SK-N-SH (cell line): Measurements from ENCODE around the gene BIRC7. TPM values are rescaled to one million over a fixed set of nuclear protein-coding genes. Genes with fewer than 3 reads are reported as not detected.

ENCODE experiments used
- CTCF ChIA-PET: fragments of 300-600, 350-600 bp; formaldehyde crosslinking; extraction: SDS; loops from one replicate; lab custom pipeline; 2021; lab: Yijun Ruan, JAX
- POLR2A ChIA-PET: fragments of 350-600 bp; sonication (Branson Sonifier 250); formaldehyde crosslinking; extraction: SDS; loops from one replicate; lab custom pipeline; 2020; ENCODE audit warnings: antibody characterized with exemption, inconsistent platforms; lab: Yijun Ruan, JAX
- DNase-seq: peaks from one replicate; pipeline ENCODE4 v3.0.0; 2012
- H2AFZ ChIP-seq: fragments of 200-600 bp; sonication (generic); 2 replicates; pipeline ENCODE4 v1.8.1; 2016; ENCODE audit warnings: antibody characterized with exemption, mild to moderate bottlenecking, low read depth
- H3F3A ChIP-seq: fragments of 200-600 bp; sonication (generic); replicated peaks from 2 replicates; pipeline ENCODE3; 2016; ENCODE audit warnings: antibody characterized with exemption, mild to moderate bottlenecking; ENCODE audit not compliant: insufficient read depth
- H3K27ac ChIP-seq, 2 experiments: fragments of 200-500 bp in 1 of 2; fragments of 200-600 bp in 1 of 2; sonication (Bioruptor generic) in 1 of 2; sonication (generic), shearing (Covaris generic) in 1 of 2; 2 replicates each; pipeline versions ENCODE4 v1.5.1 to v1.6.1; 2014 to 2016; ENCODE audit warnings: low read depth in 2 of 2, inconsistent platforms in 1 of 2, low read length in 1 of 2, mild to moderate bottlenecking in 1 of 2, mixed read lengths in 1 of 2
- H3K27me3 ChIP-seq: fragments of 200-600 bp; sonication (generic), shearing (Covaris generic); 2 replicates; pipeline ENCODE4 v1.6.1; 2016; ENCODE audit warnings: mixed run types; ENCODE audit not compliant: insufficient read depth
- H3K36me3 ChIP-seq, 2 experiments: fragments of 200-500 bp in 1 of 2; fragments of 200-600 bp in 1 of 2; sonication (Bioruptor generic) in 1 of 2; sonication (generic) in 1 of 2; replicated peaks in 1 of 2; 2 replicates each; pipeline versions ENCODE3 to v1.5.1; 2014 to 2016; ENCODE audit warnings: low read length in 1 of 2, mild to moderate bottlenecking in 1 of 2; ENCODE audit not compliant: insufficient read depth in 2 of 2, control insufficient read depth in 1 of 2
- H3K4me1 ChIP-seq, 2 experiments: fragments of 200-500 bp in 1 of 2; fragments of 200-600 bp in 1 of 2; sonication (Bioruptor generic) in 1 of 2; sonication (generic), shearing (Covaris generic) in 1 of 2; 2 replicates each; pipeline versions ENCODE4 v1.5.1 to v1.6.1; 2014 to 2016; ENCODE audit warnings: low read depth in 1 of 2, low read length in 1 of 2, mixed run types in 1 of 2; ENCODE audit not compliant: insufficient read depth in 2 of 2, control insufficient read depth in 1 of 2
- H3K4me2 ChIP-seq: fragments of 200-600 bp; sonication (generic), shearing (Covaris generic); 2 replicates; pipeline ENCODE4 v1.6.1; 2017; ENCODE audit warnings: mixed run types
- H3K4me3 ChIP-seq, 2 experiments: fragments of 200-500 bp in 1 of 2; fragments of 200-600 bp in 1 of 2; sonication (Bioruptor generic) in 1 of 2; sonication (generic), shearing (Covaris generic) in 1 of 2; 2 replicates each; pipeline versions ENCODE4 v1.5.1 to v1.8.1; 2014 to 2016; ENCODE audit warnings: low read depth in 2 of 2, inconsistent platforms in 1 of 2, low read length in 1 of 2, mild to moderate bottlenecking in 1 of 2, mixed read lengths in 1 of 2, moderate library complexity in 1 of 2
- H3K79me2 ChIP-seq: fragments of 200-600 bp; sonication (generic); 2 replicates; pipeline ENCODE4 v1.8.1; 2017; ENCODE audit warnings: mild to moderate bottlenecking; ENCODE audit not compliant: insufficient read depth
- H3K9ac ChIP-seq: fragments of 200-600 bp; sonication (generic); 2 replicates; pipeline ENCODE4 v1.6.1; 2017; ENCODE audit warnings: mixed run types
- H3K9me2 ChIP-seq: fragments of 200-600 bp; sonication (generic); 2 replicates; pipeline ENCODE4 v1.6.1; 2017; ENCODE audit warnings: mixed run types
- H3K9me3 ChIP-seq: fragments of 200-600 bp; sonication (generic); 2 replicates; pipeline ENCODE4 v1.6.1; 2017; ENCODE audit warnings: mixed run types, mild to moderate bottlenecking, moderate library complexity
- H4K20me1 ChIP-seq: fragments of 200-600 bp; sonication (generic); 2 replicates; pipeline ENCODE4 v1.6.1; 2017; ENCODE audit warnings: mild to moderate bottlenecking, mixed run types; ENCODE audit not compliant: insufficient read depth
- CTCF ChIP-seq: fragments of 200-600 bp; sonication (generic); IDR thresholded peaks from 2 replicates; pipeline ENCODE4 v1.6.1; 2017; ENCODE audit warnings: antibody characterized with exemption, mild to moderate bottlenecking, moderate library complexity
- EZH2phosphoT487 ChIP-seq: fragments of 200-600 bp; sonication (generic); IDR thresholded peaks from 2 replicates; pipeline ENCODE4 v1.6.1; 2017; ENCODE audit warnings: low read depth, mixed run types, mild to moderate bottlenecking, antibody characterized with exemption, moderate library complexity, borderline replicate concordance
- FOSL2 ChIP-seq: IDR thresholded peaks from 2 replicates; pipeline ENCODE4 v1.4.0; 2012; ENCODE audit warnings: low read depth, mild to moderate bottlenecking, moderate library complexity, borderline replicate concordance
- FOXJ3 ChIP-seq: sonication (generic); formaldehyde crosslinking; IDR thresholded peaks from 2 replicates; pipeline ENCODE4 v1.5.1; 2020; ENCODE audit warnings: mild to moderate bottlenecking, missing genetic modification reagents
- GABPA ChIP-seq: IDR thresholded peaks from 2 replicates; pipeline ENCODE4 v1.4.0; 2012; ENCODE audit warnings: low read depth, mild to moderate bottlenecking
- MXI1 ChIP-seq: IDR thresholded peaks from 2 replicates; pipeline ENCODE4 v1.6.1; 2012; ENCODE audit warnings: mild to moderate bottlenecking, low read depth, low read length, improper control_type of control experiment
- POLR2AphosphoS5 ChIP-seq: IDR thresholded peaks from 2 replicates; pipeline ENCODE4 v1.6.1; 2012; ENCODE audit warnings: low read depth, low read length
- RAD21 ChIP-seq: IDR thresholded peaks from 2 replicates; pipeline ENCODE4 v1.6.1; 2012; ENCODE audit warnings: mild to moderate bottlenecking, low read length
- RCOR1 ChIP-seq: fragments of 150-350 bp; IDR thresholded peaks from 2 replicates; pipeline ENCODE4 v1.6.1; 2017; ENCODE audit warnings: antibody characterized with exemption, low read length
- REST ChIP-seq: IDR thresholded peaks from 2 replicates; pipeline ENCODE4 v1.6.1; 2012; ENCODE audit warnings: mild to moderate bottlenecking, low read depth, low read length, moderate library complexity
- RXRA ChIP-seq: IDR thresholded peaks from 2 replicates; pipeline ENCODE4 v1.4.0; 2012; ENCODE audit warnings: low read depth, mild to moderate bottlenecking, borderline replicate concordance
- SIN3A ChIP-seq: IDR thresholded peaks from 2 replicates; pipeline ENCODE4 v1.6.1; 2012; ENCODE audit warnings: low read depth, mild to moderate bottlenecking, low read length, moderate library complexity, borderline replicate concordance
- SMC3 ChIP-seq: IDR thresholded peaks from 2 replicates; pipeline ENCODE4 v1.6.1; 2012; ENCODE audit warnings: low read depth, low read length, improper control_type of control experiment
- TAF1 ChIP-seq: IDR thresholded peaks from 2 replicates; pipeline ENCODE4 v1.6.1; 2012; ENCODE audit warnings: low read depth, mild to moderate bottlenecking, low read length, moderate library complexity, borderline replicate concordance
- YY1 ChIP-seq: IDR thresholded peaks from 2 replicates; pipeline ENCODE4 v1.4.0; 2012; ENCODE audit warnings: low read depth, mild to moderate bottlenecking
- WGBS: methylation state at CpG from one replicate; pipeline ENCODE4 v1.1.6; 2017; ENCODE audit warnings: low lambda C conversion rate; 5-methylcytosine and 5-hydroxymethylcytosine counted together
- polyA plus RNA-seq, 3 experiments: library from polyadenylated mRNA; depleted of rRNA; stranded (reverse); fragments of >200 nt; gene quantifications; 2 replicates each; pipeline ENCODE4 v1.2.3, GENCODE V29; 2012
- TF ChIP-seq, protein P1 (sequence below): fragments of 150-350 bp; IDR thresholded peaks from 2 replicates; pipeline ENCODE4 v1.6.1; 2016; ENCODE audit warnings: mild to moderate bottlenecking, low read depth, low read length
- TF ChIP-seq, protein P2 (sequence below): IDR thresholded peaks from 2 replicates; pipeline ENCODE4 v1.4.0; 2012; ENCODE audit warnings: low read depth, borderline replicate concordance
- TF ChIP-seq, protein P3 (sequence below): IDR thresholded peaks from 2 replicates; pipeline ENCODE4 v1.4.0; 2012; ENCODE audit warnings: low read depth

BIRC7 gene
- polyA plus RNA-seq, 1 of the 3 experiments (the other 2 are of a cell fraction), result not detected

- no peaks in the 10 kb centered on the region for H3K9me3 ChIP-seq
- no peak overlapping the region for H2AFZ ChIP-seq
- H3K9ac ChIP-seq, result no peak overlapping the region
- H3F3A ChIP-seq, result no peaks in the 10 kb centered on the region
- 74% methylated on average over 7 of the region's 7 CpGs for WGBS
- H3K27ac ChIP-seq, result no peak overlapping the region
- H3K79me2 ChIP-seq, result peaks cover 71% of the 10 kb centered on the region
- H3K27me3 ChIP-seq, result no peaks in the 10 kb centered on the region
- H4K20me1 ChIP-seq, result peaks cover 92% of the 10 kb centered on the region
- peaks cover 21 to 45% of the 10 kb centered on the region in 2 experiments for H3K36me3 ChIP-seq
- POLR2A ChIA-PET, result no interaction called here
- H3K9me2 ChIP-seq, result no peaks in the 10 kb centered on the region
- CTCF ChIA-PET, result interaction anchor here (0.6 to 3.4 kb wide), 6 partner anchors 19 to 143 kb away, joined by 3 to 16 read pairs (median 4); no protein-coding TSS in a partner anchor
- peaks cover 2 to 6% of the 10 kb centered on the region in 2 experiments; a peak in 2 of 4 replicates for H3K4me1 ChIP-seq
- no peak overlapping the region for H3K4me2 ChIP-seq
- H3K4me3 ChIP-seq, result no peak overlapping the region
- TF ChIP-seq EZH2phosphoT487 (no peak), POLR2AphosphoS5 (no peak), RCOR1 (no peak), SMC3 (no peak), SIN3A (no peak), FOXJ3 (CRISPR knock-in tag) (no peak), TAF1 (no peak), YY1 (no peak), FOSL2 (no peak), GABPA (no peak), MXI1 (no peak), RXRA (no peak)
- TF ChIP-seq, protein P1, sequence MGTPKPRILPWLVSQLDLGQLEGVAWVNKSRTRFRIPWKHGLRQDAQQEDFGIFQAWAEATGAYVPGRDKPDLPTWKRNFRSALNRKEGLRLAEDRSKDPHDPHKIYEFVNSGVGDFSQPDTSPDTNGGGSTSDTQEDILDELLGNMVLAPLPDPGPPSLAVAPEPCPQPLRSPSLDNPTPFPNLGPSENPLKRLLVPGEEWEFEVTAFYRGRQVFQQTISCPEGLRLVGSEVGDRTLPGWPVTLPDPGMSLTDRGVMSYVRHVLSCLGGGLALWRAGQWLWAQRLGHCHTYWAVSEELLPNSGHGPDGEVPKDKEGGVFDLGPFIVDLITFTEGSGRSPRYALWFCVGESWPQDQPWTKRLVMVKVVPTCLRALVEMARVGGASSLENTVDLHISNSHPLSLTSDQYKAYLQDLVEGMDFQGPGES, result no peak
- TF ChIP-seq, protein P2, sequence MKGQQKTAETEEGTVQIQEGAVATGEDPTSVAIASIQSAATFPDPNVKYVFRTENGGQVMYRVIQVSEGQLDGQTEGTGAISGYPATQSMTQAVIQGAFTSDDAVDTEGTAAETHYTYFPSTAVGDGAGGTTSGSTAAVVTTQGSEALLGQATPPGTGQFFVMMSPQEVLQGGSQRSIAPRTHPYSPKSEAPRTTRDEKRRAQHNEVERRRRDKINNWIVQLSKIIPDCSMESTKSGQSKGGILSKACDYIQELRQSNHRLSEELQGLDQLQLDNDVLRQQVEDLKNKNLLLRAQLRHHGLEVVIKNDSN, result no peak
- TF ChIP-seq, all 33 proteins: peak for 0
- no peak for DNase-seq
Observed at GRCh38 chr20:63198606-63199005, 37.1 kb upstream of the BIRC7 start.

GRCh38 chr20:63202021-63202420 is 33.7 kb upstream of the BIRC7 start:
- Histone ChIP-seq H3K4me2 (no peak overlapping the region), H4K20me1 (peaks cover 97% of the 10 kb centered on the region), H3K9ac (no peak overlapping the region), H3K27ac (no peak overlapping the region), H3K9me2 (no peaks in the 10 kb centered on the region), H3F3A (no peaks in the 10 kb centered on the region), H3K27me3 (no peaks in the 10 kb centered on the region), H3K9me3 (no peaks in the 10 kb centered on the region), H3K4me3 (no peak overlapping the region), H3K36me3 (peaks cover 16 to 54% of the 10 kb centered on the region in 2 experiments), H3K4me1 (no peaks in the 10 kb centered on the region; a peak in 1 of 4 replicates), H3K79me2 (peaks cover 91% of the 10 kb centered on the region), H2AFZ (no peak overlapping the region)
- ChIA-PET POLR2A (no interaction called here), CTCF (interaction anchor here (1.0 to 1.2 kb wide), 2 partner anchors 19 to 21 kb away, joined by 4 to 5 read pairs; no protein-coding TSS in a partner anchor)
- 89% methylated on average over 12 of the region's 17 CpGs for WGBS
- DNase-seq, result no peak
- no peak for TF ChIP-seq RCOR1
- TF ChIP-seq, protein P3, sequence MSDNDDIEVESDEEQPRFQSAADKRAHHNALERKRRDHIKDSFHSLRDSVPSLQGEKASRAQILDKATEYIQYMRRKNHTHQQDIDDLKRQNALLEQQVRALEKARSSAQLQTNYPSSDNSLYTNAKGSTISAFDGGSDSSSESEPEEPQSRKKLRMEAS, result no peak
- TF ChIP-seq, protein P1, result no peak
- TF ChIP-seq RXRA, result no peak
- TF ChIP-seq RAD21, result no peak
- TF ChIP-seq CTCF, result no peak
- no peak for TF ChIP-seq SIN3A
- no peak for TF ChIP-seq REST
